Left colon (tissue), 2 donors: ENCODE measurements around the gene NAALADL2. TPM values are rescaled to one million over a fixed set of nuclear protein-coding genes. Genes with fewer than 3 reads are reported as not detected.
A peak's percentile ranks its signal among the peaks of the same experiment; 100 is the strongest.

ENCODE experiments used
- ATAC-seq: fragments of 200-7000 bp; cut with Tn5 transposase; one replicate; pipeline ENCODE4 v1.9.1; 2020; ENCODE audit warnings: mild to moderate bottlenecking, moderate library complexity
- DNase-seq, 2 donors: peaks; one replicate each; pipeline ENCODE4 v3.0.0-alpha.2; 2020
- intact Hi-C, 2 donors: fragments of 100-400 bp; cut with DNase I in 1 of 2; cut with micrococcal nuclease in 1 of 2; formaldehyde crosslinking; loops; one replicate each; pipeline versions ENCODE4 v1.11.2 to v1.14.0; 2022; cut with DNase I, micrococcal nuclease
- long read RNA-seq: library from polyadenylated mRNA; unstranded; transcript quantifications from one replicate; pipeline ENCODE4 v2.0.0, GENCODE V29; 2021
- total RNA-seq, 2 donors: library from RNA; stranded (reverse); fragmentation: NEBNext Ultra II Directional; extraction: Animal tissue kit (Norgen Biotek cat#: 25700); gene quantifications; one replicate each; pipeline ENCODE4 v1.2.1, GENCODE V29; 2021
- donor health status: DM: no; HTN: no; CAD: no.
- donor health status: DM: yes; HTN: yes; CAD: no.

The NAALADL2 gene
- total RNA-seq = 10 to 100 TPM; 20.7 to 21.1 TPM
- long read RNA-seq, partial matches to known transcripts = 1 of 4 reads
- long read RNA-seq, other reads (novel, unspliced or antisense) = 2 of 4 reads

GRCh38 chr3:174859114-174859735 is at the start of gene NAALADL2:
Gene NAALADL2 (plus strand): TSS chr3:174859334.
- no peak for DNase-seq
- intact Hi-C loops = no loop called here

GRCh38 chr3:174810254-174810653 is 48.9 kb upstream of the NAALADL2 start:
- ATAC-seq = peak; percentile 97
- intact Hi-C loops = no loop called here
- DNase-seq = no peak

More at GRCh38 chr3:174859114-174859735, at the start of gene NAALADL2:
- peak; percentile 88 for ATAC-seq

- ATAC-seq = no peak
- DNase-seq = no peak
- intact Hi-C loops = no loop called here
Measured at GRCh38 chr3:174812172-174812862, 46.8 kb upstream of the NAALADL2 start.

GRCh38 chr3:174815750-174816149 is 43.4 kb upstream of the NAALADL2 start:
- intact Hi-C loops = no loop called here
- no peak for DNase-seq
- no peak for ATAC-seq

- ATAC-seq = no peak
- intact Hi-C loops = no loop called here
- no peak for DNase-seq
Measured at GRCh38 chr3:174820885-174821284, 38.2 kb upstream of the NAALADL2 start.

- no peak for DNase-seq
- ATAC-seq = no peak
- intact Hi-C loops = no loop called here
Measured at GRCh38 chr3:174821477-174821876, 37.7 kb upstream of the NAALADL2 start.

GRCh38 chr3:174822320-174822719 is 36.8 kb upstream of the NAALADL2 start:
- ATAC-seq = no peak
- intact Hi-C loops = no loop called here
- no peak for DNase-seq

- DNase-seq = no peak
- no peak for ATAC-seq
- intact Hi-C loops = no loop called here
Measured at GRCh38 chr3:174826069-174826468, 33.1 kb upstream of the NAALADL2 start.

- intact Hi-C loops = no loop called here
- no peak for DNase-seq
- no peak for ATAC-seq
Measured at GRCh38 chr3:174844746-174845145, 14.4 kb upstream of the NAALADL2 start.

GRCh38 chr3:174846055-174846454 is 13.1 kb upstream of the NAALADL2 start:
- DNase-seq = no peak
- no peak for ATAC-seq
- intact Hi-C loops = no loop called here

- ATAC-seq (no peak), DNase-seq (no peak)
- intact Hi-C loops = no loop called here
Measured at GRCh38 chr3:174854987-174855386, 4.1 kb upstream of the NAALADL2 start.

GRCh38 chr3:174857301-174857700 is 1.8 kb upstream of the NAALADL2 start:
- no peak for DNase-seq
- intact Hi-C loops = no loop called here
- no peak for ATAC-seq

- no peak for DNase-seq
- no peak for ATAC-seq
- intact Hi-C loops = no loop called here
Measured at GRCh38 chr3:174858353-174858752, 781 bp upstream of the NAALADL2 start.

GRCh38 chr3:174859756-174860155 is 622 bp downstream of the NAALADL2 start:
- DNase-seq (no peak), ATAC-seq (peak; percentile 79)
- intact Hi-C loops = no loop called here

- peak; percentile 76 for ATAC-seq
- peak; percentile 43 to 62 for DNase-seq
- intact Hi-C loops = no loop called here
Measured at GRCh38 chr3:174862101-174862500, 3.0 kb downstream of the NAALADL2 start.

GRCh38 chr3:174862666-174863065 is 3.5 kb downstream of the NAALADL2 start:
- no peak for ATAC-seq
- intact Hi-C loops = no loop called here
- DNase-seq = no peak

GRCh38 chr3:174863488-174863887 is 4.4 kb downstream of the NAALADL2 start:
- intact Hi-C loops = no loop called here
- ATAC-seq = peak; percentile 56
- DNase-seq = no peak

- no peak for ATAC-seq
- no peak for DNase-seq
- intact Hi-C loops = no loop called here
Measured at GRCh38 chr3:174869448-174869847, 10.3 kb downstream of the NAALADL2 start.

- DNase-seq = no peak
- ATAC-seq = no peak
- intact Hi-C loops = no loop called here
Measured at GRCh38 chr3:174873832-174874657, 14.9 kb downstream of the NAALADL2 start.

- no peak for DNase-seq
- intact Hi-C loops = no loop called here
- no peak for ATAC-seq
Measured at GRCh38 chr3:174882789-174883188, 23.7 kb downstream of the NAALADL2 start.
